K562 (cell line): Measurements from ENCODE around the gene GNG14. TPM values are rescaled to one million over a fixed set of nuclear protein-coding genes. Genes with fewer than 3 reads are reported as not detected.

ENCODE experiments used
- ATAC-seq: fragments of 200-7000 bp; cut with Tn5 transposase; 3 replicates; pipeline ENCODE4 v1.9.1; 2020; ENCODE audit warnings: moderate library complexity
- BruUV-seq: library from RNA; stranded (reverse); fragments of 400-500 nt; replicated peaks from 2 replicates; lab custom pipeline; 2021; lab: Mats Ljungman, UMichigan
- CTCF ChIA-PET: fragments of 300-600 bp; formaldehyde crosslinking; extraction: SDS; loops from one replicate; lab custom pipeline; 2021; ENCODE audit warnings: low intra/inter-chr PET ratio; lab: Yijun Ruan, JAX
- POLR2A ChIA-PET: fragments of 300-600, 350-650 bp; sonication (Branson Sonifier 250); formaldehyde crosslinking; extraction: SDS; loops from one replicate; lab custom pipeline; 2021; ENCODE audit warnings: antibody characterized with exemption, inconsistent platforms; lab: Yijun Ruan, JAX
- DNase-seq, 4 experiments: peaks; one replicate each; pipeline versions ENCODE4 v3.0.0 to v3.0.0-alpha.2; 2011 to 2018; ENCODE audit warnings: low spot score in 3 of 4, mixed read lengths in 3 of 4; ENCODE audit errors: extremely low read depth in 1 of 4
- FAIRE-seq: peaks from 2 replicates; lab custom pipeline; 2011; peaks lifted over from hg19 to GRCh38; lab: Jason Lieb, UNC
- H2AFZ ChIP-seq: 2 replicates; pipeline ENCODE4 v1.6.0; 2011; ENCODE audit warnings: low read depth, low read length, control low read depth, inconsistent platforms
- H3K27ac ChIP-seq: fragments of 200-600 bp; 3 replicates; pipeline ENCODE4 v1.8.0; 2011; ENCODE audit warnings: low read depth, mild to moderate bottlenecking, control low read depth, inconsistent platforms, low read length, moderate library complexity, mixed read lengths; ENCODE audit errors: extremely low read depth
- H3K27me3 ChIP-seq, 2 experiments: fragments of 300-600 bp in 1 of 2; 2 replicates in 1 of 2; 3 replicates in 1 of 2; pipeline versions ENCODE4 v1.6.0 to v1.8.0; 2011; ENCODE audit warnings: inconsistent platforms in 2 of 2, low read length in 2 of 2, mild to moderate bottlenecking in 1 of 2, mixed read lengths in 1 of 2, moderate library complexity in 1 of 2; ENCODE audit not compliant: control insufficient read depth in 2 of 2, insufficient read depth in 2 of 2
- H3K36me3 ChIP-seq: fragments of 300-600 bp; 3 replicates; pipeline ENCODE4 v1.8.0; 2011; ENCODE audit warnings: mild to moderate bottlenecking, low read length, inconsistent platforms; ENCODE audit not compliant: control insufficient read depth, insufficient read depth
- H3K4me1 ChIP-seq, 2 experiments: fragments of 200-600 bp in 1 of 2; replicated peaks in 1 of 2; 2 replicates in 1 of 2; 3 replicates in 1 of 2; pipeline versions ENCODE4 v1.5.1 to v1.8.0; 2011; ENCODE audit warnings: inconsistent platforms in 2 of 2, low read length in 2 of 2, mild to moderate bottlenecking in 1 of 2, mixed read lengths in 1 of 2, moderate library complexity in 1 of 2; ENCODE audit not compliant: control insufficient read depth in 2 of 2, insufficient read depth in 2 of 2
- H3K4me2 ChIP-seq: 2 replicates; pipeline ENCODE4 v1.6.1; 2011; ENCODE audit warnings: low read length, control low read depth, inconsistent platforms, mixed read lengths; ENCODE audit not compliant: insufficient read depth
- H3K4me3 ChIP-seq: fragments of 200-600 bp; sonication (generic), shearing (Covaris generic); 2 replicates; pipeline ENCODE4 v1.5.1; 2016; ENCODE audit warnings: control low read depth, inconsistent platforms
- H3K79me2 ChIP-seq: fragments of 200-600 bp; 3 replicates; pipeline ENCODE4 v1.8.0; 2011; ENCODE audit warnings: low read length, inconsistent platforms; ENCODE audit not compliant: control insufficient read depth, insufficient read depth
- H3K9ac ChIP-seq, 2 experiments: 2 replicates each; pipeline versions ENCODE4 v1.6.0 to v1.6.1; 2011; ENCODE audit warnings: low read depth in 2 of 2, low read length in 2 of 2, control low read depth in 1 of 2, inconsistent platforms in 1 of 2, mild to moderate bottlenecking in 1 of 2, mixed read lengths in 1 of 2; ENCODE audit not compliant: insufficient read depth in 1 of 2
- H3K9me1 ChIP-seq: one replicate; pipeline ENCODE4 v1.6.0; 2011; ENCODE audit warnings: inconsistent platforms, mild to moderate bottlenecking, low read length, moderate library complexity; ENCODE audit not compliant: control insufficient read depth, insufficient read depth
- H3K9me3 ChIP-seq: replicated peaks from 2 replicates; pipeline ENCODE4 v1.5.1; 2011; ENCODE audit warnings: low read depth, low read length, inconsistent platforms; ENCODE audit not compliant: control insufficient read depth, insufficient read depth
- H4K20me1 ChIP-seq: replicated peaks from 2 replicates; pipeline ENCODE4 v1.6.1; 2011; ENCODE audit warnings: low read length, inconsistent platforms, mixed read lengths; ENCODE audit not compliant: control insufficient read depth, insufficient read depth
- ATF2 ChIP-seq: sonication (generic); formaldehyde crosslinking; IDR thresholded peaks from 2 replicates; pipeline ENCODE4 v1.8.1; 2022; ENCODE audit warnings: missing genetic modification reagents
- CHD1 ChIP-seq: fragments of 200-600 bp; sonication (generic); IDR thresholded peaks from one replicate; pipeline ENCODE4 v1.6.1; 2012; ENCODE audit warnings: mild to moderate bottlenecking, moderate library complexity, low read length, inconsistent platforms
- CXXC5 ChIP-seq: fragments of 250-450 bp; sonication (Bioruptor Pico); IDR thresholded peaks from 2 replicates; pipeline ENCODE4 v1.8.0; 2022; ENCODE audit warnings: inconsistent platforms, mild to moderate bottlenecking, moderate library complexity
- EGR1 ChIP-seq: fragments of 450-650 bp; conservative IDR thresholded peaks from 2 replicates; pipeline ENCODE4 v1.6.1; 2017; ENCODE audit warnings: mild to moderate bottlenecking
- FIP1L1 ChIP-seq: fragments of 200-400 bp; formaldehyde crosslinking; IDR thresholded peaks from 2 replicates; pipeline ENCODE4 v1.6.1; 2018; ENCODE audit warnings: mild to moderate bottlenecking, low read depth, low read length; ENCODE audit not compliant: poor library complexity, severe bottlenecking
- NFE2 ChIP-seq: IDR thresholded peaks from 2 replicates; pipeline ENCODE4 v1.6.1; 2014; ENCODE audit warnings: antibody characterized with exemption, low read depth
- NRF1 ChIP-seq, 2 experiments: fragments of 450-650 bp; IDR thresholded peaks in 1 of 2; conservative IDR thresholded peaks in 1 of 2; 2 replicates each; pipeline ENCODE4 v1.6.1; 2014; ENCODE audit warnings: mild to moderate bottlenecking in 2 of 2
- POLR2G ChIP-seq: fragments of 200-400 bp; formaldehyde crosslinking; IDR thresholded peaks from 2 replicates; pipeline ENCODE4 v1.6.1; 2017; ENCODE audit warnings: low read depth, mild to moderate bottlenecking, antibody characterized with exemption, low read length, moderate library complexity
- RBFOX2 ChIP-seq: fragments of 200-400 bp; formaldehyde crosslinking; IDR thresholded peaks from 2 replicates; pipeline ENCODE4 v1.6.1; 2017; ENCODE audit warnings: low read depth, mild to moderate bottlenecking, low read length, moderate library complexity
- SIN3A ChIP-seq, 2 experiments: fragments of 150-350 bp in 1 of 2; IDR thresholded peaks; 2 replicates each; pipeline ENCODE4 v1.6.1; 2011 to 2016; ENCODE audit warnings: borderline replicate concordance in 2 of 2, low read depth in 2 of 2, low read length in 2 of 2, mild to moderate bottlenecking in 2 of 2, moderate library complexity in 2 of 2; ENCODE audit not compliant: control insufficient read depth in 1 of 2
- SNIP1 ChIP-seq: fragments of 450-650 bp; IDR thresholded peaks from 2 replicates; pipeline ENCODE4 v1.7.1; 2017; ENCODE audit warnings: low read depth, mild to moderate bottlenecking
- UBTF ChIP-seq, 2 experiments: IDR thresholded peaks; 2 replicates each; pipeline ENCODE4 v1.6.1; 2012; ENCODE audit warnings: improper control_type of control experiment in 2 of 2, low read depth in 2 of 2, low read length in 2 of 2, borderline replicate concordance in 1 of 2
- WGBS: fragments of 100-300 bp; shearing (Covaris generic); methylation state at CpG from one replicate; pipeline ENCODE4 v1.1.6; 2016; ENCODE audit warnings: low coverage, mixed read lengths; ENCODE audit not compliant: insufficient coverage; ENCODE audit errors: missing lambda C conversion rate; 5-methylcytosine and 5-hydroxymethylcytosine counted together
- in situ Hi-C: fragments of 300-500 bp; cut with MboI; formaldehyde crosslinking; loops from 4 replicates; pipeline ENCODE4 v1.15.0; 2018; ENCODE audit warnings: inconsistent platforms, mixed read lengths
- intact Hi-C: fragments of 100-400 bp; cut with micrococcal nuclease; formaldehyde crosslinking; loops from 2 replicates; pipeline ENCODE4 v1.14.2; 2022
- polyA plus RNA-seq, 8 experiments: library from polyadenylated mRNA; depleted of rRNA in 4 of 8; stranded (reverse) in 5 of 8; unstranded in 3 of 8; fragments of >200 nt; fragmentation: Nextera tagmentation in 2 of 8; fragmentation: Illumina TruSeq in 1 of 8; extraction: Ambion mirVana in 2 of 8; extraction: Trizol in 1 of 8; gene quantifications; 2 replicates each; pipeline versions ENCODE4 v1.2.1 to v1.2.3, GENCODE V29; 2011 to 2014; ENCODE audit warnings: inconsistent platforms in 1 of 8, missing spikeins in 1 of 8
- total RNA-seq, 7 experiments: library from RNA; depleted of rRNA in 6 of 7; stranded (reverse); fragments of >200 nt in 6 of 7; fragmentation: Illumina TruSeq in 2 of 7; extraction: Trizol in 2 of 7; gene quantifications; 2 replicates each; pipeline versions ENCODE4 v1.2.1 to v1.2.3, GENCODE V29; 2011 to 2021; ENCODE audit warnings: low replicate concordance in 1 of 7

GNG14 gene
- total and polyA plus RNA-seq, 9 of the 15 experiments (the other 6 are each of a cell fraction or from before 2014, with no cell fraction given) = not detected

DNA sequence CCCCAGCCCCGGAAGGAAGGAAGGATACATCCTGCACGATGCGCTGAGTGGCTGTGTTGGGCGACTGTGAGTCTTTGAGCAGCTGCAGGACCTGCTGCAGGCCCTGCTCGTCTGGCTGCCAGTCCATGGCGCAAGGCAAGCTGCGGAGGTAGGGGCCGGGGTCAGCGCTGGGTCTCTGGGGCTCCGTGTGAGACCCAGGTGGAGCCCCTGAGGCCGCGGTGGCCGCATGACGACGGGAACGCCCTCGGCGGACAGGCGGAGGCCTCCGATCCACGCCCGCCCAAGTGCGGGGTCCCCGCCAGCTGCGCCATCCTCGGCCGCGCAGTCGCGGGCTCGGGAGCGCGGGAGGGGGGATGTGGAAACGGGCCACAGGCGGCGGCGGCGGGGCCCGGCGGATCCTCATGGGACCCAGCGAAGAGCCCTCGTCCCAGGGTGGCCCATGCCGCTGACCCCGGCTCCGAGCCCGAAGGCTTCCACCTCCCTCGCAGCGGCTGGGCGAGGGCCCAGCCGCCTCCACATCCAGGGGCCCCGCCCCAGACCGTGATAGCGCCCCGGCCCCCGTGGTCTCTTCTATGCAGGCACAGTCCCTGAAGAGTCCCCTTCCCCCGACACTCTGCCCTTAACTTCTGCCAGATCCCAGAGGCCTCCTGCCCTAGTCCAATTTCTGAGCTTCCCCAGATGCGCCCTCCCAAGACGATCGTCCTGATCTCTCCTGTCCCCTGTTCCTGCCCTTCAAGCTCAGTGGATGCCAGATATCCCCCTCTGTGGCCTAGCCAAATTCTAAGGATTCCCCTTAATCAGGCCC, 33.3 kb downstream of the GNG14 start:
- Histone ChIP-seq H3K4me1 (peaks cover 10 to 46% of the 10 kb centered on the region in 2 experiments; a peak in 3 of 5 replicates), H2AFZ (no peak overlapping the region), H3K27ac (peak overlapping the region; percentile 87), H3K9me3 (no peaks in the 10 kb centered on the region), H4K20me1 (peaks cover 17% of the 10 kb centered on the region; the same call in 1 of the 2 replicates), H3K4me3 (peak overlapping the region; percentile 82), H3K36me3 (peaks cover 47% of the 10 kb centered on the region), H3K4me2 (peak overlapping the region; percentile 92), H3K9me1 (peaks cover 3% of the 10 kb centered on the region), H3K79me2 (peaks cover 77% of the 10 kb centered on the region), H3K27me3 (no peaks in the 10 kb centered on the region), H3K9ac (peak overlapping the region; percentile 89 to 99)
- intact Hi-C loops = no loop called here
- CTCF ChIA-PET = no interaction called here
- DNase-seq = peak; percentile 49 to 57 (median 55)
- peak; percentile 49 for ATAC-seq
- no TSS peak for BruUV-seq
- POLR2A ChIA-PET = interaction anchor here (0.8 to 4.4 kb wide), 8 partner anchors 12 to 77 kb away, joined by 3 to 50 read pairs (median 4); partner anchors contain the start of genes JUNB and TRIR
- WGBS = 6% methylated on average over 37 of the region's 59 CpGs
- in situ Hi-C loops = no loop called here
- no peak for FAIRE-seq
- TF ChIP-seq SIN3A (IDR thresholded peaks at IDR 0.05; ENCODE audit: borderline replicate concordance in 2 of 2, control insufficient read depth in 1 of 2, low read depth in 2 of 2, low read length in 2 of 2) (peak in 1 of 2 experiments; percentile 33; a peak in 1 of 4 replicates), CXXC5 (CRISPR knock-in tag) (peak; percentile 27; the same call in 1 of the 2 replicates), RBFOX2 (peak; percentile 55), SNIP1 (no peak), NRF1 (conservative IDR thresholded peaks at IDR 0.05 in 1 of 2, IDR thresholded peaks at IDR 0.05 in 1 of 2) (peak; percentile 72 to 73), ATF2 (CRISPR knock-in tag) (no peak), FIP1L1 (peak; percentile 58), POLR2G (peak; percentile 61), EGR1 (peak; percentile 52), UBTF (IDR thresholded peaks at IDR 0.05; ENCODE audit: borderline replicate concordance in 1 of 2, low read depth in 2 of 2, low read length in 2 of 2) (peak in 1 of 2 experiments; percentile 21; a peak in 1 of 4 replicates), NFE2 (no peak), CHD1 (peak; percentile 24)
